ENCODE results near the gene SAMD13.

Gene SAMD13

GRCh38 chr1:84370266-84370665, 68.8 kb downstream of the SAMD13 start:
- DNase-seq (ENCODE audit: low read depth in 2 of 2, low spot score in 1 of 2): no peak

- no peak for DNase-seq (ENCODE audit: low read depth in 2 of 2, low spot score in 1 of 2)
Observed at GRCh38 chr1:84370831-84371394, 69.4 kb downstream of the SAMD13 start.

- no peak for DNase-seq (ENCODE audit: low read depth in 2 of 2, low spot score in 1 of 2)
Observed at GRCh38 chr1:84373436-84374141, 72.1 kb downstream of the SAMD13 start.

- no peak for DNase-seq (ENCODE audit: low read depth in 2 of 2, low spot score in 1 of 2)
Observed at GRCh38 chr1:84374991-84375696, 73.6 kb downstream of the SAMD13 start.

- DNase-seq (ENCODE audit: low read depth in 2 of 2, low spot score in 1 of 2): no peak
Observed at GRCh38 chr1:84376000-84376910, 74.7 kb downstream of the SAMD13 start.

- no peak for DNase-seq (ENCODE audit: low read depth in 2 of 2, low spot score in 1 of 2)
Observed at GRCh38 chr1:84377480-84378095, 76.1 kb downstream of the SAMD13 start.

- DNase-seq (ENCODE audit: low read depth in 2 of 2, low spot score in 1 of 2): no peak
Observed at GRCh38 chr1:84379138-84379916, 77.8 kb downstream of the SAMD13 start.

GRCh38 chr1:84379917-84380180, 78.3 kb downstream of the SAMD13 start:
- DNase-seq (ENCODE audit: low read depth in 2 of 2, low spot score in 1 of 2): no peak

GRCh38 chr1:84382127-84382526, 80.6 kb downstream of the SAMD13 start:
- DNase-seq (ENCODE audit: low read depth in 2 of 2, low spot score in 1 of 2): no peak

- no peak for DNase-seq (ENCODE audit: low read depth in 2 of 2, low spot score in 1 of 2)
Observed at GRCh38 chr1:84385347-84385746, 83.8 kb downstream of the SAMD13 start.

GRCh38 chr1:84386716-84387479, 85.4 kb downstream of the SAMD13 start:
- DNase-seq (ENCODE audit: low read depth in 2 of 2, low spot score in 1 of 2): no peak

- no peak for DNase-seq (ENCODE audit: low read depth in 2 of 2, low spot score in 1 of 2)
Observed at GRCh38 chr1:84387480-84388163, 86.1 kb downstream of the SAMD13 start.

GRCh38 chr1:84390226-84390625, 88.7 kb downstream of the SAMD13 start:
- no peak for DNase-seq (ENCODE audit: low read depth in 2 of 2, low spot score in 1 of 2)

GRCh38 chr1:84398175-84399155, 97.0 kb downstream of the SAMD13 start, which contains the start of gene DNASE2B:
DNASE2B (plus strand) TSS chr1:84398484; CDS start chr1:84398565, 81 bp downstream.
- no peak for DNase-seq (ENCODE audit: low read depth in 2 of 2, low spot score in 1 of 2)
